Fibroblast of villous mesenchyme (primary cell): Measurements from ENCODE around the gene DLGAP1. TPM values are rescaled to one million over a fixed set of nuclear protein-coding genes. Genes with fewer than 3 reads are reported as not detected.
A peak's percentile ranks its signal among the peaks of the same experiment; 100 is the strongest.

ENCODE experiments used
- DNase-seq: peaks from one replicate; pipeline ENCODE4 v3.0.0-alpha.2; 2010; ENCODE audit warnings: low read depth
- H3K4me3 ChIP-seq: 2 replicates; pipeline ENCODE4 v1.5.1; 2011; ENCODE audit warnings: low read depth, mild to moderate bottlenecking, low read length
- total RNA-seq: library from RNA; depleted of rRNA; stranded (reverse); fragments of >200 nt; gene quantifications from 2 replicates; pipeline ENCODE4 v1.2.3, GENCODE V29; 2012
- TF ChIP-seq, protein P1 (sequence below): IDR thresholded peaks from 2 replicates; pipeline ENCODE4 v1.5.1; 2012; ENCODE audit warnings: low read depth, mild to moderate bottlenecking, low read length; ENCODE audit not compliant: insufficient read depth

Gene DLGAP1
- total RNA-seq, 1 donor: 0.86 TPM

DNA sequence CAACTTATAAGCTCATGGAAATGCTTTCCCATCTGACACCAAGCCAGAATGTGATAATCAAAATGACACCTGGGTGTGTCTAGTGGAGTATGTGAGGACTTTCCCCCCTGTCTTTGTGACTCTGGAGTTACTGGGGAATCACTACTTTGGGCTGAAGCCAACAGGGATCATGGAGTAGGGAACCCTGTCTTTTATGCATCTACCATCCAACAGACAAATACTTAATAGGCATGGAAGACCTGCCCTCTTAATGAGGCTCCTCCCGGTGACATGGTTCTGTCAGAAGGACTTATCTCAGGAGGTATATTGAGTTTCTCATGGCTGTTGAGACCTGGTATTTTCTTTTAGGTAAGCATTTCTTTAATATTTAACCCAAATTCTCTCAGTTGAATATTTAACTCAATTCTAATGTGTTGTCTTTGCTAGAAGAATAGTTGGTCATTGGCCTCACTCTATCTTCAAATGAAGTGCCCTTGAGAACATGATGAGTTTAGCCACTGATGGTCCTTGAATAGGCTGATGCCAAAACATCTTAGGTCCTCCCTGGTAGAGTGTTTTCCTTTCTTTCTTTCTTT is 963.0 kb downstream of the DLGAP1 start:
- DNase-seq: no peak
- TF ChIP-seq, protein P1, sequence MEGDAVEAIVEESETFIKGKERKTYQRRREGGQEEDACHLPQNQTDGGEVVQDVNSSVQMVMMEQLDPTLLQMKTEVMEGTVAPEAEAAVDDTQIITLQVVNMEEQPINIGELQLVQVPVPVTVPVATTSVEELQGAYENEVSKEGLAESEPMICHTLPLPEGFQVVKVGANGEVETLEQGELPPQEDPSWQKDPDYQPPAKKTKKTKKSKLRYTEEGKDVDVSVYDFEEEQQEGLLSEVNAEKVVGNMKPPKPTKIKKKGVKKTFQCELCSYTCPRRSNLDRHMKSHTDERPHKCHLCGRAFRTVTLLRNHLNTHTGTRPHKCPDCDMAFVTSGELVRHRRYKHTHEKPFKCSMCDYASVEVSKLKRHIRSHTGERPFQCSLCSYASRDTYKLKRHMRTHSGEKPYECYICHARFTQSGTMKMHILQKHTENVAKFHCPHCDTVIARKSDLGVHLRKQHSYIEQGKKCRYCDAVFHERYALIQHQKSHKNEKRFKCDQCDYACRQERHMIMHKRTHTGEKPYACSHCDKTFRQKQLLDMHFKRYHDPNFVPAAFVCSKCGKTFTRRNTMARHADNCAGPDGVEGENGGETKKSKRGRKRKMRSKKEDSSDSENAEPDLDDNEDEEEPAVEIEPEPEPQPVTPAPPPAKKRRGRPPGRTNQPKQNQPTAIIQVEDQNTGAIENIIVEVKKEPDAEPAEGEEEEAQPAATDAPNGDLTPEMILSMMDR: no peak
- no peak overlapping the region for H3K4me3 ChIP-seq

GRCh38 chr18:3489462-3489861 is 965.6 kb downstream of the DLGAP1 start:
- no peak overlapping the region for H3K4me3 ChIP-seq
- TF ChIP-seq, protein P1: no peak
- DNase-seq: no peak

GRCh38 chr18:3486512-3486911 is 968.6 kb downstream of the DLGAP1 start:
- TF ChIP-seq, protein P1: no peak
- no peak for DNase-seq
- no peak overlapping the region for H3K4me3 ChIP-seq

DNA sequence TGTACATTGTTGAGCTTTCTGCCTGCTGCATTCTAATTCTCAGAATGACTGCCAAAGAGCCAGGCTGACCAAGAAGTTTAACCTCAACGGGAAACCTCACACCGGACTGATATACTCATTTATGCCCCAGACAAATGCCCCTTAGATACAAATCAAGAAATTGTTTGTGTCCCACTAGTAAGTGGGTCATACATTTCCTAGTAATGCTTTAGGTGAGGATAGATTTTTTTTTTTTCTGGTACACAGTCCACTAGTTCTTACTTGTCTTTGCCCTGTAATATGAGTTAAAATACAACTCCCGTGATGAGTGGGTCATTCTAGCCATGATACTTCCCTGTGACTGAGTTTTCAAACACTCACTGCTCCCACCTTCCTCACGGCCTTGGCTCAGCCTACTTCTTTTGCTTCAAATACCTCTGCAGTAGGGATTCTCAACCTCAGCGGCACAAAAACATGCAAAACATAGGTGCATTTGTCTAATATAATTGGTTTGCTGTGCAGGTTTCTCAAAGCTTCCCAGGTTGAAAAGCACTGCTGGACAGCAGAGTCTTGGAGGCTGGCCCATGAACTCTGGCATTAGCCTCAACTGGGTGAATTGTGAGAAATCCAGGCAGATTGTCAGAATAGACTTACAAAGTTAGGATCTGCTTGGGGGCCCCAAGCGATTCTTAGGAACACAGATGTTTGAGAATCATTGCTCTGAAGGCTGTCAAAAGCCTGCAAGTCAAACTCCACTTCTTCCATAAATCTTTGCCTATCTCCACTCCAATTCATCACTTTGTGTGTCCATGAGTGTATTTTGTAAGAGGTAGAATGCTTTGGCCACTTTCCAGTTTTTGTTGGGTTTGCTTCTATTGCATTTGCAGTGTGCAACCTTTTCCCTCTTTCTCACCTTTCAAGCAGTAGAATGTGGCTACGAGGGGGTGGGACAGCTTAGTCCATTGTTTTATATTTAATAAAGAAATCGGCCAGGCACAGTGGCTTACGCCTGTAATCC is 969.7 kb downstream of the DLGAP1 start:
- TF ChIP-seq, protein P1: no peak
- DNase-seq: no peak
- no peak overlapping the region for H3K4me3 ChIP-seq

DNA sequence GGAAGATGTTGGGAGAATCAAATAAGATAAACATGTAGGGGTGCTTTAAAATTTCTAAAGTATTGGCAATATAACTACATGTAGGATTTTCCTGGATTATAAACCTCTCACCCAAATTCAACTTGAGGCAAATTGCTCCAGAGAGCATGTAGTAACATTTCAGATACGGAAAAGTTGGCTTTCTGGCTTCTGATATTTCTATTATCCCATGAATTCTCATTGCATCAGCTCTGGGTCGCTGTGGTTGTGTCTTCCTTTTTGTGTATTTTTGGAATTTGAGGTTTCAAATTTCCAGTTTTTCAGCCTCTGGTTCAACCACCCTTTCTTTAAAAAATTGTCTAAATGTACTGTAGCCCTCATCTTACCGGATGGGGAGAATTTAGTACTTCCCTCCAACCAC is 972.8 kb downstream of the DLGAP1 start:
- TF ChIP-seq, protein P1: no peak
- H3K4me3 ChIP-seq: no peak overlapping the region
- DNase-seq: no peak

GRCh38 chr18:3481696-3482210 is 973.4 kb downstream of the DLGAP1 start:
- TF ChIP-seq, protein P1: peak; percentile 74

More at GRCh38 chr18:3481696-3482210, 973.4 kb downstream of the DLGAP1 start:
- H3K4me3 ChIP-seq: no peak overlapping the region
- DNase-seq: peak; percentile 71
